HG03095 (cell line): ENCODE data around the gene TRIAP1.
"Not testable (repeated sequence)": the region's sequence is repeated elsewhere in the genome, so short reads cannot be mapped to it uniquely, and the experiment has no call there.

Experiments
- ATAC-seq: cut with Tn5 transposase; IDR thresholded peaks from one replicate; pipeline ENCODE4 v1.9.1; 2021; ENCODE audit warnings: moderate library complexity; ENCODE audit not compliant: unreplicated experiment

The TRIAP1 gene

GRCh38 chr12:120468821-120469449 lies 22.8 kb upstream of the TRIAP1 start:
- ATAC-seq, result no peak

GRCh38 chr12:120468325-120468820 lies 22.2 kb upstream of the TRIAP1 start:
- ATAC-seq, result no peak

- no peak for ATAC-seq
Observed at GRCh38 chr12:120467439-120467838, 21.3 kb upstream of the TRIAP1 start.

GRCh38 chr12:120466560-120467315 lies 20.6 kb upstream of the TRIAP1 start:
- ATAC-seq, result no peak

GRCh38 chr12:120465756-120466155 lies 19.6 kb upstream of the TRIAP1 start:
- no peak for ATAC-seq

GRCh38 chr12:120463712-120464111 lies 17.5 kb upstream of the TRIAP1 start:
- ATAC-seq, result no peak

GRCh38 chr12:120462099-120462640 lies 16.0 kb upstream of the TRIAP1 start:
- no peak for ATAC-seq

- no peak for ATAC-seq
Observed at GRCh38 chr12:120460157-120460556, 14.0 kb upstream of the TRIAP1 start.

- no peak for ATAC-seq
Observed at GRCh38 chr12:120457133-120457532, 10.9 kb upstream of the TRIAP1 start.

- no peak for ATAC-seq
Observed at GRCh38 chr12:120455302-120455701, 9.1 kb upstream of the TRIAP1 start.

GRCh38 chr12:120453977-120454376 lies 7.8 kb upstream of the TRIAP1 start:
- ATAC-seq, result no peak

- ATAC-seq, result no peak
Observed at GRCh38 chr12:120453060-120453750, 7.0 kb upstream of the TRIAP1 start.

GRCh38 chr12:120452524-120452923 lies 6.3 kb upstream of the TRIAP1 start:
- not testable (repeated sequence) for ATAC-seq

GRCh38 chr12:120447992-120448391 lies 1.8 kb upstream of the TRIAP1 start:
- ATAC-seq, result no peak

- not testable (repeated sequence) for ATAC-seq
Observed at GRCh38 chr12:120446844-120447178, 627 bp upstream of the TRIAP1 start.

GRCh38 chr12:120444676-120445075 lies 1.5 kb downstream of the TRIAP1 start:
- ATAC-seq, result no peak

GRCh38 chr12:120439646-120440247 lies 6.4 kb downstream of the TRIAP1 start:
- no peak for ATAC-seq

- ATAC-seq, result no peak
Observed at GRCh38 chr12:120438495-120439198, 7.5 kb downstream of the TRIAP1 start.

GRCh38 chr12:120437735-120438494 lies 8.3 kb downstream of the TRIAP1 start, which contains the start of gene COX6A1:
TSS of gene COX6A1 (plus strand) at chr12:120438113. CDS start at chr12:120438127, 14 bp downstream.
- ATAC-seq, result peak; percentile 93
